Astrocyte of the spinal cord (primary cell): ENCODE measurements around the gene TES.

Source experiments
- DNase-seq: peaks from one replicate; pipeline ENCODE4 v3.0.0; 2011; ENCODE audit warnings: low read depth, low spot score
- H3K4me3 ChIP-seq: 2 replicates; pipeline ENCODE4 v1.5.1; 2011; ENCODE audit warnings: low read depth, mild to moderate bottlenecking, low read length, moderate library complexity
- CTCF ChIP-seq: IDR thresholded peaks from 2 replicates; pipeline ENCODE4 v1.5.1; 2012; ENCODE audit warnings: low read depth, mild to moderate bottlenecking, low read length, inconsistent platforms
- in situ Hi-C: cut with HindIII; loops from 2 replicates; pipeline ENCODE4 v1.10.0; 2017; ENCODE audit warnings: low sequenced_read_pairs

Gene TES

GRCh38 chr7:116185450-116185849 lies 24.9 kb upstream of the TES start:
- H3K4me3 ChIP-seq: no peak overlapping the region
- TF ChIP-seq CTCF: no peak
- no peak for DNase-seq
- in situ Hi-C loops: no loop called here

GRCh38 chr7:116185956-116186355 lies 24.4 kb upstream of the TES start:
- DNase-seq: peak; percentile 22
- H3K4me3 ChIP-seq: no peak overlapping the region
- TF ChIP-seq CTCF: no peak
- in situ Hi-C loops: no loop called here

- DNase-seq: no peak
- H3K4me3 ChIP-seq: no peak overlapping the region
- no peak for TF ChIP-seq CTCF
- in situ Hi-C loops: no loop called here
These were observed 22.9 kb upstream of the TES start for GRCh38 chr7:116187400-116187799.

- TF ChIP-seq CTCF: no peak
- peak; percentile 41 for DNase-seq
- in situ Hi-C loops: no loop called here
- no peak overlapping the region for H3K4me3 ChIP-seq
These were observed 16.8 kb upstream of the TES start for GRCh38 chr7:116193329-116194087.

- in situ Hi-C loops: no loop called here
- TF ChIP-seq CTCF: no peak
- no peak for DNase-seq
- H3K4me3 ChIP-seq: no peak overlapping the region
These were observed 16.2 kb upstream of the TES start for GRCh38 chr7:116194115-116194514.

GRCh38 chr7:116195451-116195850 lies 14.9 kb upstream of the TES start:
- no peak for TF ChIP-seq CTCF
- H3K4me3 ChIP-seq: no peak overlapping the region
- DNase-seq: no peak
- in situ Hi-C loops: no loop called here

GRCh38 chr7:116196947-116197346 lies 13.4 kb upstream of the TES start:
- TF ChIP-seq CTCF: no peak
- H3K4me3 ChIP-seq: no peak overlapping the region
- in situ Hi-C loops: no loop called here
- no peak for DNase-seq
